K562 (cell line): Measurements from ENCODE around the gene MRPL16. TPM values are rescaled to one million over a fixed set of nuclear protein-coding genes. Genes with fewer than 3 reads are reported as not detected.
A peak's percentile ranks its signal among the peaks of the same experiment; 100 is the strongest.

Experiments
- ATAC-seq: fragments of 200-7000 bp; cut with Tn5 transposase; 3 replicates; pipeline ENCODE4 v1.9.1; 2020; ENCODE audit warnings: moderate library complexity
- BruUV-seq: library from RNA; stranded (reverse); fragments of 400-500 nt; replicated peaks from 2 replicates; lab custom pipeline; 2021; lab: Mats Ljungman, UMichigan
- CTCF ChIA-PET: fragments of 300-600 bp; formaldehyde crosslinking; extraction: SDS; loops from one replicate; lab custom pipeline; 2021; ENCODE audit warnings: low intra/inter-chr PET ratio; lab: Yijun Ruan, JAX
- POLR2A ChIA-PET: fragments of 300-600, 350-650 bp; sonication (Branson Sonifier 250); formaldehyde crosslinking; extraction: SDS; loops from one replicate; lab custom pipeline; 2021; ENCODE audit warnings: antibody characterized with exemption, inconsistent platforms; lab: Yijun Ruan, JAX
- DNase-seq, 4 experiments: peaks; one replicate each; pipeline versions ENCODE4 v3.0.0 to v3.0.0-alpha.2; 2011 to 2018; ENCODE audit warnings: low spot score in 3 of 4, mixed read lengths in 3 of 4; ENCODE audit errors: extremely low read depth in 1 of 4
- FAIRE-seq: peaks from 2 replicates; lab custom pipeline; 2011; peaks lifted over from hg19 to GRCh38; lab: Jason Lieb, UNC
- H2AFZ ChIP-seq: 2 replicates; pipeline ENCODE4 v1.6.0; 2011; ENCODE audit warnings: low read depth, low read length, control low read depth, inconsistent platforms
- H3K27ac ChIP-seq: fragments of 200-600 bp; 3 replicates; pipeline ENCODE4 v1.8.0; 2011; ENCODE audit warnings: low read depth, mild to moderate bottlenecking, control low read depth, inconsistent platforms, low read length, moderate library complexity, mixed read lengths; ENCODE audit errors: extremely low read depth
- H3K27me3 ChIP-seq, 2 experiments: fragments of 300-600 bp in 1 of 2; 2 replicates in 1 of 2; 3 replicates in 1 of 2; pipeline versions ENCODE4 v1.6.0 to v1.8.0; 2011; ENCODE audit warnings: inconsistent platforms in 2 of 2, low read length in 2 of 2, mild to moderate bottlenecking in 1 of 2, mixed read lengths in 1 of 2, moderate library complexity in 1 of 2; ENCODE audit not compliant: control insufficient read depth in 2 of 2, insufficient read depth in 2 of 2
- H3K36me3 ChIP-seq: fragments of 300-600 bp; 3 replicates; pipeline ENCODE4 v1.8.0; 2011; ENCODE audit warnings: mild to moderate bottlenecking, low read length, inconsistent platforms; ENCODE audit not compliant: control insufficient read depth, insufficient read depth
- H3K4me1 ChIP-seq, 2 experiments: fragments of 200-600 bp in 1 of 2; replicated peaks in 1 of 2; 2 replicates in 1 of 2; 3 replicates in 1 of 2; pipeline versions ENCODE4 v1.5.1 to v1.8.0; 2011; ENCODE audit warnings: inconsistent platforms in 2 of 2, low read length in 2 of 2, mild to moderate bottlenecking in 1 of 2, mixed read lengths in 1 of 2, moderate library complexity in 1 of 2; ENCODE audit not compliant: control insufficient read depth in 2 of 2, insufficient read depth in 2 of 2
- H3K4me2 ChIP-seq: 2 replicates; pipeline ENCODE4 v1.6.1; 2011; ENCODE audit warnings: low read length, control low read depth, inconsistent platforms, mixed read lengths; ENCODE audit not compliant: insufficient read depth
- H3K4me3 ChIP-seq: fragments of 200-600 bp; sonication (generic), shearing (Covaris generic); 2 replicates; pipeline ENCODE4 v1.5.1; 2016; ENCODE audit warnings: control low read depth, inconsistent platforms
- H3K79me2 ChIP-seq: fragments of 200-600 bp; 3 replicates; pipeline ENCODE4 v1.8.0; 2011; ENCODE audit warnings: low read length, inconsistent platforms; ENCODE audit not compliant: control insufficient read depth, insufficient read depth
- H3K9ac ChIP-seq, 2 experiments: 2 replicates each; pipeline versions ENCODE4 v1.6.0 to v1.6.1; 2011; ENCODE audit warnings: low read depth in 2 of 2, low read length in 2 of 2, control low read depth in 1 of 2, inconsistent platforms in 1 of 2, mild to moderate bottlenecking in 1 of 2, mixed read lengths in 1 of 2; ENCODE audit not compliant: insufficient read depth in 1 of 2
- H3K9me1 ChIP-seq: one replicate; pipeline ENCODE4 v1.6.0; 2011; ENCODE audit warnings: inconsistent platforms, mild to moderate bottlenecking, low read length, moderate library complexity; ENCODE audit not compliant: control insufficient read depth, insufficient read depth
- H3K9me3 ChIP-seq: replicated peaks from 2 replicates; pipeline ENCODE4 v1.5.1; 2011; ENCODE audit warnings: low read depth, low read length, inconsistent platforms; ENCODE audit not compliant: control insufficient read depth, insufficient read depth
- H4K20me1 ChIP-seq: replicated peaks from 2 replicates; pipeline ENCODE4 v1.6.1; 2011; ENCODE audit warnings: low read length, inconsistent platforms, mixed read lengths; ENCODE audit not compliant: control insufficient read depth, insufficient read depth
- C11orf30 ChIP-seq: fragments of 450-650 bp; IDR thresholded peaks from 2 replicates; pipeline ENCODE4 v1.6.1; 2016; ENCODE audit warnings: low read depth, mild to moderate bottlenecking
- CTBP1 ChIP-seq: fragments of 450-650 bp; IDR thresholded peaks from 2 replicates; pipeline ENCODE4 v1.6.1; 2016; ENCODE audit warnings: borderline replicate concordance
- EP300 ChIP-seq: IDR thresholded peaks from 2 replicates; pipeline ENCODE4 v1.6.1; 2012; ENCODE audit warnings: low read length, improper control_type of control experiment
- JUND ChIP-seq, 2 experiments: IDR thresholded peaks; 2 replicates in 1 of 2; 3 replicates in 1 of 2; pipeline ENCODE4 v1.6.1; 2011; ENCODE audit warnings: borderline replicate concordance in 2 of 2, low read depth in 2 of 2, low read length in 2 of 2, improper control_type of control experiment in 1 of 2, missing biosample characterization in 1 of 2, missing genetic modification characterization in 1 of 2, missing genetic modification reagents in 1 of 2
- LEF1 ChIP-seq: fragments of 450-650 bp; IDR thresholded peaks from 2 replicates; pipeline ENCODE4 v1.6.1; 2016; ENCODE audit warnings: mild to moderate bottlenecking
- MAFF ChIP-seq: IDR thresholded peaks from 2 replicates; pipeline ENCODE4 v1.6.1; 2012; ENCODE audit warnings: low read length, improper control_type of control experiment
- MAFG ChIP-seq: fragments of 450-650 bp; conservative IDR thresholded peaks from 2 replicates; pipeline ENCODE4 v1.6.1; 2016; ENCODE audit warnings: missing genetic modification characterization, missing compliant biosample characterization
- MEIS2 ChIP-seq: fragments of 450-650 bp; IDR thresholded peaks from 2 replicates; pipeline ENCODE4 v1.6.1; 2014; ENCODE audit warnings: mild to moderate bottlenecking; ENCODE audit not compliant: partially characterized antibody
- NFE2 ChIP-seq: IDR thresholded peaks from 2 replicates; pipeline ENCODE4 v1.6.1; 2014; ENCODE audit warnings: antibody characterized with exemption, low read depth
- NR3C1 ChIP-seq: sonication (generic); formaldehyde crosslinking; IDR thresholded peaks from 2 replicates; pipeline ENCODE4 v1.8.1; 2022; ENCODE audit warnings: missing genetic modification reagents
- PHTF2 ChIP-seq: fragments of 250-450 bp; sonication (Bioruptor Pico); IDR thresholded peaks from 2 replicates; pipeline ENCODE4 v1.5.0; 2021; ENCODE audit warnings: mild to moderate bottlenecking
- PKNOX1 ChIP-seq: fragments of 450-650 bp; IDR thresholded peaks from 2 replicates; pipeline ENCODE4 v1.6.1; 2016
- SPI1 ChIP-seq: IDR thresholded peaks from 2 replicates; pipeline ENCODE4 v1.6.1; 2011; ENCODE audit warnings: low read depth, low read length, control low read depth, borderline replicate concordance
- ZNF316 ChIP-seq: fragments of 450-650 bp; IDR thresholded peaks from 2 replicates; pipeline ENCODE4 v1.6.1; 2016
- ZNF830 ChIP-seq: fragments of 250-450 bp; sonication (Bioruptor Pico); IDR thresholded peaks from 2 replicates; pipeline ENCODE4 v1.5.0; 2021; ENCODE audit warnings: mild to moderate bottlenecking
- WGBS: fragments of 100-300 bp; shearing (Covaris generic); methylation state at CpG from one replicate; pipeline ENCODE4 v1.1.6; 2016; ENCODE audit warnings: low coverage, mixed read lengths; ENCODE audit not compliant: insufficient coverage; ENCODE audit errors: missing lambda C conversion rate; 5-methylcytosine and 5-hydroxymethylcytosine counted together
- in situ Hi-C: fragments of 300-500 bp; cut with MboI; formaldehyde crosslinking; loops from 4 replicates; pipeline ENCODE4 v1.15.0; 2018; ENCODE audit warnings: inconsistent platforms, mixed read lengths
- intact Hi-C: fragments of 100-400 bp; cut with micrococcal nuclease; formaldehyde crosslinking; loops from 2 replicates; pipeline ENCODE4 v1.14.2; 2022
- polyA plus RNA-seq, 8 experiments: library from polyadenylated mRNA; depleted of rRNA in 4 of 8; stranded (reverse) in 5 of 8; unstranded in 3 of 8; fragments of >200 nt; fragmentation: Nextera tagmentation in 2 of 8; fragmentation: Illumina TruSeq in 1 of 8; extraction: Ambion mirVana in 2 of 8; extraction: Trizol in 1 of 8; gene quantifications; 2 replicates each; pipeline versions ENCODE4 v1.2.1 to v1.2.3, GENCODE V29; 2011 to 2014; ENCODE audit warnings: inconsistent platforms in 1 of 8, missing spikeins in 1 of 8
- total RNA-seq, 7 experiments: library from RNA; depleted of rRNA in 6 of 7; stranded (reverse); fragments of >200 nt in 6 of 7; fragmentation: Illumina TruSeq in 2 of 7; extraction: Trizol in 2 of 7; gene quantifications; 2 replicates each; pipeline versions ENCODE4 v1.2.1 to v1.2.3, GENCODE V29; 2011 to 2021; ENCODE audit warnings: low replicate concordance in 1 of 7
- TF ChIP-seq, protein P1 (sequence below): fragments of 450-650 bp; formaldehyde crosslinking; IDR thresholded peaks from 2 replicates; pipeline ENCODE4 v1.4.0; 2022; ENCODE audit warnings: missing genetic modification characterization

The MRPL16 gene
- total and polyA plus RNA-seq, 9 of the 15 experiments (the other 6 are each of a cell fraction or from before 2014, with no cell fraction given): 63.3 to 209 (median 157) TPM

- TF ChIP-seq, protein P1, sequence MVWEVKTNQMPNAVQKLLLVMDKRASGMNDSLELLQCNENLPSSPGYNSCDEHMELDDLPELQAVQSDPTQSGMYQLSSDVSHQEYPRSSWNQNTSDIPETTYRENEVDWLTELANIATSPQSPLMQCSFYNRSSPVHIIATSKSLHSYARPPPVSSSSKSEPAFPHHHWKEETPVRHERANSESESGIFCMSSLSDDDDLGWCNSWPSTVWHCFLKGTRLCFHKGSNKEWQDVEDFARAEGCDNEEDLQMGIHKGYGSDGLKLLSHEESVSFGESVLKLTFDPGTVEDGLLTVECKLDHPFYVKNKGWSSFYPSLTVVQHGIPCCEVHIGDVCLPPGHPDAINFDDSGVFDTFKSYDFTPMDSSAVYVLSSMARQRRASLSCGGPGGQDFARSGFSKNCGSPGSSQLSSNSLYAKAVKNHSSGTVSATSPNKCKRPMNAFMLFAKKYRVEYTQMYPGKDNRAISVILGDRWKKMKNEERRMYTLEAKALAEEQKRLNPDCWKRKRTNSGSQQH: no peak
- TF ChIP-seq ZNF830 (no peak), LEF1 (no peak), PHTF2 (CRISPR knock-in tag) (no peak)
- TF ChIP-seq, all 486 proteins: peak for 0
These were observed 52.1 kb downstream of the MRPL16 start (continued) for GRCh38 chr11:59758401-59759037.

DNA sequence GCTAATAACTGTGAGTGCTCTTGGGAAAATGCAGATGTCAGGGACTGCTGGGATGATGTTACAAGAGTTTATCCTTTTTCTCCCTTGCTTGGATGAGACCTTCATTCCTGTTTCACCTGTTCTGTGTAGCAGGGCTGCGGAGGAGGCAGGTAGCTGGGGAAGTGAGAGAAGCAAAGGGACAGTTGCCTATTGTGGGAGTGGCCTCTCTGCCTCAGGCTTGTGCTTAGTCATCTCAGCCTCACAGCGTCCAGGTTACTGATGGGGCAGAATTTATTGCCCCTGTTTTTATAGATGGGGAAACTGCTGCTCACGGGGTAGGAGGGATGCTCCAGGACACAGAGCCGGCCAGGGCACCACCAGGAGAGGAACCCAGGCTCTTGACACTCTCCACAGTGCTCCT is 53.7 kb downstream of the MRPL16 start:
- CTCF ChIA-PET: interaction anchor here (0.7 kb wide), 1 partner anchor 46 kb away, joined by 4 read pairs; no protein-coding TSS in a partner anchor
- peak; percentile 76 for ATAC-seq
- BruUV-seq: TSS peak; percentile 44
- POLR2A ChIA-PET: interaction anchor here (0.7 to 4.0 kb wide), 5 partner anchors 13 to 219 kb away, joined by 3 to 23 read pairs (median 5); no protein-coding TSS in a partner anchor
- peak; percentile 62 to 82 (median 64) for DNase-seq
- intact Hi-C loops (loop anchor here (5.0 to 10.0 kb wide), 2 partner anchors 205 to 298 kb away; partner anchors contain the start of gene MS4A3), in situ Hi-C loops (loop anchor here (5.0 kb wide), 1 partner anchor 45 kb away; no protein-coding TSS in a partner anchor)
- 3% methylated on average over 3 of the region's 4 CpGs for WGBS
- Histone ChIP-seq H3K4me3 (peak overlapping the region; percentile 94), H3K4me1 (peaks cover 19 to 33% of the 10 kb centered on the region in 2 experiments; a peak in 4 of 5 replicates), H3K9me3 (no peaks in the 10 kb centered on the region), H3K27me3 (no peaks in the 10 kb centered on the region), H3K9me1 (peaks cover 3% of the 10 kb centered on the region), H3K79me2 (peaks cover 65% of the 10 kb centered on the region), H4K20me1 (peaks cover 14% of the 10 kb centered on the region), H3K9ac (peak overlapping the region; percentile 62 to 84), H3K27ac (peak overlapping the region; percentile 88), H3K4me2 (peak overlapping the region; percentile 94), H3K36me3 (peaks cover 33% of the 10 kb centered on the region; the same call in 1 of the 3 replicates), H2AFZ (no peak overlapping the region; the same call in 1 of the 2 replicates)
- peak; percentile 94 for FAIRE-seq
- TF ChIP-seq SPI1 (peak; percentile 52; the same call in 1 of the 2 replicates), ZNF316 (peak; percentile 96), MAFF (peak; percentile 80), PKNOX1 (peak; percentile 87), NFE2 (peak; percentile 96), NR3C1 (CRISPR knock-in tag) (no peak), MAFG (tag) (peak; percentile 86), EP300 (peak; percentile 32; the same call in 1 of the 2 replicates), ZNF830 (no peak), CTBP1 (peak; percentile 87), MEIS2 (peak; percentile 88), JUND (IDR thresholded peaks at IDR 0.05; ENCODE audit: borderline replicate concordance, low read depth, low read length) (peak; percentile 64), JUND (tag; IDR thresholded peaks at IDR 0.05; ENCODE audit: borderline replicate concordance, low read depth, low read length) (peak; percentile 49; the same call in 1 of the 3 replicates), C11orf30 (peak; percentile 93)
